Cardiac muscle cell (in vitro differentiated cells and primary cell): ENCODE data around the gene ULK3. TPM values are rescaled to one million over a fixed set of nuclear protein-coding genes. Genes with fewer than 3 reads are reported as not detected.
A peak's percentile ranks its signal among the peaks of the same experiment; 100 is the strongest.

Experiments
- DNase-seq, 2 donors: peaks; one replicate each; pipeline versions ENCODE4 v3.0.0 to v3.0.0-alpha.2; 2010 to 2017; ENCODE audit warnings: low read depth in 1 of 2, low spot score in 1 of 2
- H3K27ac ChIP-seq: fragments of 200-600 bp; sonication (generic); 2 replicates; pipeline ENCODE4 v1.5.1; 2016
- H3K27me3 ChIP-seq: fragments of 200-600 bp; sonication (generic); 2 replicates; pipeline ENCODE4 v1.6.0; 2016; ENCODE audit warnings: control low read depth
- H3K36me3 ChIP-seq: fragments of 200-600 bp; sonication (generic); 2 replicates; pipeline ENCODE4 v1.5.1; 2016; ENCODE audit warnings: control low read depth
- H3K4me1 ChIP-seq: fragments of 200-600 bp; sonication (generic); 2 replicates; pipeline ENCODE4 v1.8.1; 2017; ENCODE audit warnings: low read depth, mild to moderate bottlenecking, mixed run types
- H3K4me3 ChIP-seq: fragments of 200-600 bp; sonication (generic); 2 replicates; pipeline ENCODE4 v1.5.1; 2016; ENCODE audit warnings: mild to moderate bottlenecking
- H3K9me3 ChIP-seq: fragments of 200-600 bp; sonication (generic); 2 replicates; pipeline ENCODE4 v1.5.1; 2017; ENCODE audit warnings: low read depth, mild to moderate bottlenecking, control low read depth
- CTCF ChIP-seq: IDR thresholded peaks from 2 replicates; pipeline ENCODE4 v1.5.1; 2012; ENCODE audit warnings: low read depth, mild to moderate bottlenecking, low read length
- polyA plus RNA-seq: library from polyadenylated mRNA; unstranded; fragments of >200 nt; fragmentation: Nextera tagmentation; extraction: Ambion mirVana; gene quantifications from 2 replicates; pipeline ENCODE4 v1.2.1, GENCODE V29; 2016
- total RNA-seq: library from RNA; depleted of rRNA; stranded (reverse); fragments of >200 nt; gene quantifications from 2 replicates; pipeline ENCODE4 v1.2.3, GENCODE V29; 2016

Gene ULK3
- total and polyA plus RNA-seq, 2 experiments from 2014 or later, result 39.5 to 54.6 TPM

GRCh38 chr15:74857082-74857655 is 14.2 kb upstream of the ULK3 start:
- Histone ChIP-seq H3K9me3 (no peaks in the 10 kb centered on the region), H3K27ac (peak overlapping the region; percentile 81), H3K4me1 (peaks cover 10% of the 10 kb centered on the region), H3K36me3 (peaks cover 11% of the 10 kb centered on the region), H3K4me3 (no peak overlapping the region), H3K27me3 (no peaks in the 10 kb centered on the region)
- no peak for DNase-seq
- no peak for TF ChIP-seq CTCF

DNA sequence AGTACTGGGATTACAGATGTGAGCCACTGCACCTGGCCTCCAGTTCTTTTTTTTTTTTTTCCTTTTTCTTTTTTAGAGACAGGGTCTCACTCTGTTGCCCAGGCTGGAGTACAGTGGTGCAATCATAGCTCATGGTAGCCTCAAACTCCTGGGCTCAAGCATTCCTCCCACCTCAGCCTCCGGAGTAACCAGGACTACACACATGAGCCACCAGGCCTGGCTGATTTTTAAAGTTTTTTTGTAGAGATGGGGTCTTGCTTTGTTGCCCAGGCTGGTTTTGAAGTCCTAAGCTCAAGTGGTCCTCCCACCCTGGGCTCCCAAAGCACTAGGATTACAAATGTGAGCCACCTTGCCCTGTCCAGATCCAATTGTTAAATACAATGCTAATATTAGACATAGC is 13.6 kb upstream of the ULK3 start:
- peaks cover 15% of the 10 kb centered on the region for H3K36me3 ChIP-seq
- H3K27me3 ChIP-seq, result no peaks in the 10 kb centered on the region
- H3K27ac ChIP-seq, result peak overlapping the region; percentile 81
- TF ChIP-seq CTCF, result no peak
- H3K9me3 ChIP-seq, result no peaks in the 10 kb centered on the region
- DNase-seq, result no peak
- H3K4me1 ChIP-seq, result peaks cover 10% of the 10 kb centered on the region
- no peak overlapping the region for H3K4me3 ChIP-seq

DNA sequence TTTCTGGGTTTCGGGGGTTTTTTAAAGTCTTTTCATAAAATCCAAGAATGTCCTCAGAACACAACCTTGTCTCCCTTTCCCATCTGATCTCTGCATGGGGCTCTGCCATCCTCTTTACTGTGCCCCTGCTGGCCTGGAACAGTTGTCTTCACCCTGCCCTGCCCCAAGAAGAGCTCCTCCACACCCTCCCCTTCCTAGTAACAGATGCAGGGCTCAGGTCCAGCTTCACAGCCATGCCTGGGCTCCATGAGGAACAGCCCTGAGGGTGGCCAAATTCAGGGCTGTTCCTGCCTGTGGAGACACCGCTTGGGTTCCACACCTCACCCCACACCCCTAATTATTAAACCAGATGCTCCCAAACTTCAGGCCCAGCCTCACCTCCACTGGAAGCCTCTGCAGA is 12.9 kb upstream of the ULK3 start:
- Histone ChIP-seq H3K27ac (no peak overlapping the region), H3K4me3 (no peak overlapping the region), H3K36me3 (peaks cover 19% of the 10 kb centered on the region), H3K4me1 (peaks cover 10% of the 10 kb centered on the region), H3K27me3 (no peaks in the 10 kb centered on the region), H3K9me3 (no peaks in the 10 kb centered on the region)
- no peak for TF ChIP-seq CTCF
- DNase-seq, result no peak

- no peak overlapping the region for H3K27ac ChIP-seq
- DNase-seq, result no peak
- H3K27me3 ChIP-seq, result no peaks in the 10 kb centered on the region
- H3K36me3 ChIP-seq, result peaks cover 22% of the 10 kb centered on the region
- H3K4me3 ChIP-seq, result no peak overlapping the region
- peaks cover 10% of the 10 kb centered on the region for H3K4me1 ChIP-seq
- H3K9me3 ChIP-seq, result no peaks in the 10 kb centered on the region
- no peak for TF ChIP-seq CTCF
These were observed 11.6 kb upstream of the ULK3 start for GRCh38 chr15:74854453-74855022.

- H3K27ac ChIP-seq, result no peak overlapping the region
- H3K27me3 ChIP-seq, result no peaks in the 10 kb centered on the region
- H3K4me1 ChIP-seq, result peaks cover 4% of the 10 kb centered on the region
- peaks cover 36% of the 10 kb centered on the region for H3K36me3 ChIP-seq
- DNase-seq, result no peak
- no peak for TF ChIP-seq CTCF
- H3K9me3 ChIP-seq, result no peaks in the 10 kb centered on the region
- no peak overlapping the region for H3K4me3 ChIP-seq
These were observed 9.0 kb upstream of the ULK3 start for GRCh38 chr15:74851960-74852359.
